Spleen (tissue), 11 donors: ENCODE measurements around the gene CHD1. TPM values are rescaled to one million over a fixed set of nuclear protein-coding genes. Genes with fewer than 3 reads are reported as not detected.

ENCODE experiments used
- DNase-seq: peaks from one replicate; pipeline ENCODE4 v3.0.0-alpha.2; 2020
- H3K27ac ChIP-seq, 8 donors: fragments of 200-600 bp; sonication (generic) in 7 of 8; 1 replicate in 4 of 8; 2 replicates in 4 of 8; pipeline versions ENCODE4 v1.5.0 to v1.8.0; 2016 to 2021; ENCODE audit warnings: inconsistent platforms in 4 of 8, mild to moderate bottlenecking in 4 of 8, moderate library complexity in 1 of 8
- H3K27me3 ChIP-seq, 7 donors: fragments of 200-600 bp; sonication (generic) in 6 of 7; replicated peaks in 1 of 7; 1 replicate in 4 of 7; 2 replicates in 3 of 7; pipeline versions ENCODE4 v1.5.0 to v1.8.0; 2016 to 2021; ENCODE audit warnings: inconsistent platforms in 3 of 7, mild to moderate bottlenecking in 1 of 7
- H3K36me3 ChIP-seq, 6 donors: fragments of 200-600 bp; sonication (generic) in 5 of 6; 1 replicate in 4 of 6; 2 replicates in 2 of 6; pipeline versions ENCODE4 v1.5.0 to v1.8.0; 2016 to 2021; ENCODE audit warnings: inconsistent platforms in 2 of 6
- H3K4me1 ChIP-seq, 6 donors: fragments of 200-600 bp; sonication (generic) in 5 of 6; 1 replicate in 3 of 6; 2 replicates in 3 of 6; pipeline versions ENCODE4 v1.5.0 to v1.8.0; 2016 to 2021; ENCODE audit warnings: inconsistent platforms in 3 of 6
- H3K4me3 ChIP-seq, 8 donors: fragments of 200-600 bp; sonication (generic) in 7 of 8; 1 replicate in 4 of 8; 2 replicates in 4 of 8; pipeline versions ENCODE4 v1.5.0 to v1.8.0; 2016 to 2021; ENCODE audit warnings: inconsistent platforms in 4 of 8, mild to moderate bottlenecking in 4 of 8, moderate library complexity in 2 of 8
- H3K9me3 ChIP-seq, 8 donors: fragments of 200-600 bp; sonication (generic) in 7 of 8; 1 replicate in 4 of 8; 2 replicates in 4 of 8; pipeline versions ENCODE4 v1.5.0 to v1.8.0; 2016 to 2021; ENCODE audit warnings: inconsistent platforms in 4 of 8
- CTCF ChIP-seq, 11 experiments: fragments of 200-600 bp in 7 of 11; fragments of 450-650 bp in 4 of 11; sonication (generic) in 4 of 11; IDR thresholded peaks in 8 of 11; conservative IDR thresholded peaks in 3 of 11; 1 replicate in 7 of 11; 2 replicates in 4 of 11; pipeline versions ENCODE4 v1.4.0 to v1.8.0; 2016 to 2021; ENCODE audit warnings: antibody characterized with exemption in 11 of 11, inconsistent platforms in 4 of 11, mild to moderate bottlenecking in 1 of 11
- POLR2A ChIP-seq, 3 donors: fragments of 450-650 bp; IDR thresholded peaks; one replicate each; pipeline ENCODE4 v1.5.1; 2017; ENCODE audit warnings: antibody characterized with exemption in 3 of 3, mild to moderate bottlenecking in 1 of 3
- POLR2AphosphoS5 ChIP-seq, 3 donors: sonication (generic); formaldehyde crosslinking; IDR thresholded peaks; one replicate each; pipeline ENCODE4 v1.5.1; 2017; ENCODE audit warnings: antibody characterized with exemption in 3 of 3
- WGBS, 5 donors: extraction: QIAGEN DNeasy Blood & Tissue Kit in 3 of 5; methylation state at CpG; one replicate each; pipeline versions ENCODE4 v1.1.5 to v1.1.7; 2013 to 2018; 5-methylcytosine and 5-hydroxymethylcytosine counted together
- intact Hi-C: fragments of 100-400 bp; cut with DNase I; formaldehyde crosslinking; loops from one replicate; pipeline ENCODE4 v1.15.0; 2023; ENCODE audit warnings: low total_unique reads
- polyA plus RNA-seq, 3 donors: library from polyadenylated mRNA; stranded (reverse); fragments of 200-250 nt; gene quantifications; one replicate each; pipeline ENCODE4 v1.2.1, GENCODE V29; 2013
- total RNA-seq, 7 donors: library from RNA; depleted of rRNA in 3 of 7; stranded (reverse); fragments of >200 nt in 3 of 7; fragmentation: NEBNext Ultra II Directional in 4 of 7; extraction: Animal tissue kit (Norgen Biotek cat#: 25700) in 4 of 7; gene quantifications; one replicate each; pipeline versions ENCODE4 v1.1.0 to v1.2.1, GENCODE V29; 2016 to 2021
- donor health status: healthy with polysubstance abuse.
- donor health status: DM: no; HTN: no; CAD: no; lungs with moderate emphysema.
- donor health status: DM: no; HTN: no; CAD: no.
- donor health status: Bipolar disorder and iron deficiency.
- donor health status: healthy.
- donor health status: DM: no; HTN: no; CAD: no.
- donor health status: DM: yes; HTN: yes; CAD: no.

CHD1 gene
- total and polyA plus RNA-seq, 10 donors = 17.3 to 118 (median 66.1) TPM

DNA sequence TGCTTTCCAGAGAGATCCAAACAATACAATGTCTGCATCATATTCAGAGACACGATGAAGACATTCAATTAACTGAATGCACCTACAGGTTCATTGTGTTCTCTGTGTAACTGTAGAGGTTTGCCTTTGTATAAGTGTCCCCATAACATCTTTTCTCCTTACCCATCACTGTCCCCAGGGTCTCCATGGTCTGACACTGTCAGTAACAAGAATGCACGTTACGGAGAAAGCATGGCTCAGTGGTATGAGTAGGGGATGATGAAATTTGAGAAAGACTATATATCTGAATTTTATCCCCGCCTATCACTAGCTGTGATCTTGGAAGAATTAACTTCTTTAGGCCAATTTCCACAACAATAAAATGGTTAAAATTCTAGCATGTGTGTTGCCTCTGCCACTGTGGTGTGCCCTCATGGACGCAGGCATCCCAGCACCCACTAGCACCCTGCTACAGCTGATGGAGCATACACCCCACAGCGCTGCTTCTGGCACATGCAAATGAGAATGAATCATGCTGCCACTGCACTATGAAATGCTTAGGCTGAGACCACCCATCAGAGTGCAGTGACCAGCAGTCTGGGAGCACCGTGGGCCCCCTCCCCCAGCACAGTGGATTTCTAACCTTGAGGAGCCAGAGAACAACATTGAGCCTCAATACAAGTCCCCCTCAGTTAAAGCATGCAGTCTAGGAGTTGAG lies 101.1 kb downstream of the CHD1 start:
- no peak overlapping the region for H3K4me3 ChIP-seq
- WGBS, 5 donors = 69 to 88% (median 83%) methylated on average over 7 of the region's 7 CpGs
- H3K27me3 ChIP-seq = no peaks in the 10 kb centered on the region
- no peaks in the 10 kb centered on the region for H3K4me1 ChIP-seq
- no peak for DNase-seq
- intact Hi-C loops = no loop called here
- H3K36me3 ChIP-seq = no peaks in the 10 kb centered on the region
- TF ChIP-seq POLR2AphosphoS5 (IDR thresholded peaks at IDR 0.05) = no peak
- TF ChIP-seq CTCF (IDR thresholded peaks at IDR 0.05 in 8 of 11, conservative IDR thresholded peaks at IDR 0.05 in 3 of 11) = peak in 2 of 11 experiments; percentile 5
- TF ChIP-seq POLR2A (IDR thresholded peaks at IDR 0.05) = no peak
- H3K9me3 ChIP-seq = no peaks in the 10 kb centered on the region
- H3K27ac ChIP-seq = no peak overlapping the region

GRCh38 chr5:98827161-98827560 lies 101.6 kb downstream of the CHD1 start:
- H3K36me3 ChIP-seq = no peaks in the 10 kb centered on the region
- H3K4me1 ChIP-seq = no peaks in the 10 kb centered on the region
- no peak for DNase-seq
- H3K27ac ChIP-seq = no peak overlapping the region
- H3K4me3 ChIP-seq = no peak overlapping the region
- 36 to 64% (median 54%) methylated on average over 1 of the region's 1 CpG for WGBS, 5 donors
- H3K27me3 ChIP-seq = no peaks in the 10 kb centered on the region
- peaks cover 0 to 2% (median 0%) of the 10 kb centered on the region in 8 donors for H3K9me3 ChIP-seq
- intact Hi-C loops = no loop called here
- no peak for TF ChIP-seq POLR2A (IDR thresholded peaks at IDR 0.05)
- peak in 7 of 11 experiments; percentile 11 to 51 (median 41) for TF ChIP-seq CTCF (IDR thresholded peaks at IDR 0.05 in 8 of 11, conservative IDR thresholded peaks at IDR 0.05 in 3 of 11)
- no peak for TF ChIP-seq POLR2AphosphoS5 (IDR thresholded peaks at IDR 0.05)

DNA sequence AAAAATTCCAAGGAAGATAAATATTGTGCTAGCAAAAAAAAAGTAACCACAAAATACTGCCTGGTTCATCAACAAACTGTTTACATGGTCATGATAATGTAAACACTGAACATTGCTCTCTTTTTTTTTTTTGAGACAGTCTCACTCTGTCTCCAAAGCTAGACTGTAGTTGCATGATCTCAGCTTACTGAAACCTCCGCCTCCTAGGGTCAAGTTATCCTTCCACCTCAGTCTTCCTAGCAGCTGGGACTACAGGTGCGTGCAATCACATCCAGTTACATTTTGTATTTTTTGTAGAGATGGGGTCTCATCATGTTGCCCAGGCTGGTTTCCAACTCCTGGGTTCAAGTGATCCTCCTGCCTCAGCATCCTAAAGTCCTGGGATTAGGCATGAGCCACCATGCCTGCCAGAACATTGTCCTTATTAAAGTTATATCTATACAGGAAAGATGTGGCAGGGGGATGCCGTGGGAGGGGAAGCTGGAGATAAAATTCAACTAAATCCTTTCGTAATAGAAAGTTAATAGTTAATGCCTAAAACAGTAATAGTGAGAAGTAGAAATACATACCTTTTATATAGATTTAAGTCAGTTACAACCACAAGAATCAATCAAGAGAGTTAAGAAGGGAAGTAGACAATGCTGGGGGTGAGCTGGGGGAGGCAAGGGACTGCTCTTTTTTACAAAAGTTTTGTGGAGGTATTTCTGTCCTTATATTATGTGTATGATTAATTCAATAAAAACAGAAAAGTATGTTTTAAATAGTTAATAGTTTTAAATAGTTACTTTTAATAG lies 103.0 kb downstream of the CHD1 start:
- Histone ChIP-seq H3K27me3 (no peaks in the 10 kb centered on the region), H3K4me3 (no peak overlapping the region), H3K36me3 (no peaks in the 10 kb centered on the region), H3K9me3 (peaks cover 0 to 13% (median 7%) of the 10 kb centered on the region in 8 donors), H3K4me1 (no peaks in the 10 kb centered on the region), H3K27ac (no peak overlapping the region)
- TF ChIP-seq POLR2AphosphoS5 (IDR thresholded peaks at IDR 0.05) = no peak
- no peak for TF ChIP-seq POLR2A (IDR thresholded peaks at IDR 0.05)
- TF ChIP-seq CTCF (IDR thresholded peaks at IDR 0.05 in 8 of 11, conservative IDR thresholded peaks at IDR 0.05 in 3 of 11) = no peak
- intact Hi-C loops = no loop called here
- 78 to 91% (median 85%) methylated on average over 4 of the region's 4 CpGs for WGBS, 5 donors
- DNase-seq = no peak

DNA sequence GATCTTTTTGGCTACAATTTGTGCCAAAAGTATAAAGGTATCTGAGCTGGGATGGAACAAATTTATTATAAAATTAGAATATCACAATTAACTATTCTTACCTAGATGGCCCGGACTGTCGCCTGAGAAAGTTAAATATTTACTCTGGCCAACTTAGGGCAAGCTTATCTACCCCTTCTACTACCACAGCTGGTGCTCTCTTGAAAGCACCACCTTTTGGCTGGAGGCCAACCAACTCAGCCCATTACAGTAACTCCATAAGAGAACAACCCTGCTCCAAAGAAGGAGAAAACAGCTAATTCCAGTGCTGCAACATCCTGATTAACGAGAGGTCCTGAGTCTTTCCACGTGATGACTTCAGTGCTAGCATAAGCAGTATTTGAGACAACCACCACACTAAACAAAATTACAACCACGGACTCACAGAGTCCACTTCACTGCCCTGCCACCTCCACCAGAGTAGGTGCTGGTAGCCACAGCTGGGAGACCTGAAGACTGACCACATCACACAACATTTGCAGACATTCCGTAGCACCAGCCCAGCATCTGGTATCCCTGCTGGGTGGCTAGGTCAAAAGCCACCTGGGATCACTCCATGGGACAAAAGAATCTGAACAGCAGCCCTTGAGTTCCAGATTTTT lies 112.1 kb downstream of the CHD1 start:
- DNase-seq = no peak
- no peak for TF ChIP-seq POLR2A (IDR thresholded peaks at IDR 0.05)
- TF ChIP-seq CTCF (IDR thresholded peaks at IDR 0.05 in 8 of 11, conservative IDR thresholded peaks at IDR 0.05 in 3 of 11) = no peak
- TF ChIP-seq POLR2AphosphoS5 (IDR thresholded peaks at IDR 0.05) = no peak
- 82 to 92% (median 91%) methylated on average over 6 of the region's 6 CpGs for WGBS, 5 donors
- H3K9me3 ChIP-seq = peaks cover 0 to 19% (median 10%) of the 10 kb centered on the region in 8 donors
- no peaks in the 10 kb centered on the region for H3K36me3 ChIP-seq
- intact Hi-C loops = no loop called here
- H3K27ac ChIP-seq = no peak overlapping the region
- no peak overlapping the region for H3K4me3 ChIP-seq
- H3K27me3 ChIP-seq = no peaks in the 10 kb centered on the region
- no peaks in the 10 kb centered on the region for H3K4me1 ChIP-seq
